ENCODE data around the gene PRPF6. TPM values are rescaled to one million over a fixed set of nuclear protein-coding genes. Genes with fewer than 3 reads are reported as not detected.
"Not testable (repeated sequence)": the region's sequence is repeated elsewhere in the genome, so short reads cannot be mapped to it uniquely, and the experiment has no call there.

The PRPF6 gene
- total RNA-seq, 1 experiment from 2014 or later, result 74.2 TPM

DNA sequence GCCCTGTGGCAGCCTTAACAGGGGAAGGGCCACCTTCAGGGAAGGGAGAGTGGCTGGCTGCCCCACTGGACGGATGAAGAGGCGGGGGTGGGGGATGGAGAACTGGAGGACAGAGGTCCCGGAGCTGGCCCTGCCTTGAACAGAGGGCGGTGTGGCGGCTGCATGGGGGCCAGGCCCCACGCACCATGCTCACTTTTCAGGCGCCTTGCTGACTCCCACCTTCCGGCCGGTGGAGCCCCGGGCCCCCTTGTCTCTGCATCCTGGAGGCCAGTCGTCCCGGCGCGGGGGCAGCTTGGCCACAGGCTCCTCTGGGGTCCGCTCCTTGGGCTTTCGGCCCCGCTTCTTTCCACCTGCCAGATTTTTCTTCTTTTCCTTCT, 21.2 kb upstream of the PRPF6 start:
- DNase-seq (ENCODE audit: low spot score), result no peak

DNA sequence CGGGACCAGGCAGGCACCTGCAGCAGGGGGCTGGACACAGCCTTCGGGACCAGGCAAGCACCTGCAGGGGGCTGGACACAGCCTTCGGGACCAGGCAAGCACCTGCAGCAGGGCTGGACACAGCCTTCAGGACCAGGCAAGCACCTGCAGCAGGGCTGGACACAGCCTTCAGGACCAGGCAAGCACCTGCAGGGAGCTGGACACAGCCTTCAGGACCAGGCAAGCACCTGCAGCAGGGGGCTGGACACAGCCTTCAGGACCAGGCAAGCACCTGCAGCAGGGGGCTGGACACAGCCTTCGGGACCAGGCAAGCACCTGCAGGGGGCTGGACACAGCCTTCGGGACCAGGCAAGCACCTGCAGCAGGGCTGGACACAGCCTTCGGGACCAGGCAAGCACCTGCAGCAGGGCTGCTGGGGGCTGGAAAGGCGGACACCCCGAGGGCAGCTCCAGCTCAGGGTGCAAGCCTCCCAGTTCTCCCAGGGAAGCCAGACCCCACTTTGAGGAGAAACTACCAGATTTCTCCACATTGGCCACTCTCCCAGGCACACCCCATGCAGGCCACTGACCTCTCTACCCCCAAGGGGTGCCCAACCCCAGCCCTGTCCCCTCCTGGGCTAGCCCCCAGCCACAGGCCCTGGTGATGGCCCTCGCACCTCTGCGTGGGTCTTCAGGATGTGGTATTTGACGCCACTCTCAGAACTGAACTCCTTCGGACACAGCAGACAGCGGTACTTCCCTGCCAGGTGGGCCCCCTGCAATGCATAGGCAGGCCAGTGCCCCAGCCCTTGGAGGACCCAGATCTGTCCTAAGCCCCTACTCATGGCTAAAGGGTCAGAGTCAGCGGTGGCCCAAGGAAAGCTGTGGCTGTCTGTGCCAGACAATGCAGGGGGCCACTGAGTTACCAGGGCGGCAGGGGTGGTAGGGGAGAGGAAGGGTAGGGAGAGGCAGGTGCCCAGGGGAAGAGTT, 20.0 kb upstream of the PRPF6 start:
- not testable (repeated sequence) for DNase-seq (ENCODE audit: low spot score)

GRCh38 chr20:63961664-63962425, 19.1 kb upstream of the PRPF6 start:
- DNase-seq (ENCODE audit: low spot score), result no peak

DNA sequence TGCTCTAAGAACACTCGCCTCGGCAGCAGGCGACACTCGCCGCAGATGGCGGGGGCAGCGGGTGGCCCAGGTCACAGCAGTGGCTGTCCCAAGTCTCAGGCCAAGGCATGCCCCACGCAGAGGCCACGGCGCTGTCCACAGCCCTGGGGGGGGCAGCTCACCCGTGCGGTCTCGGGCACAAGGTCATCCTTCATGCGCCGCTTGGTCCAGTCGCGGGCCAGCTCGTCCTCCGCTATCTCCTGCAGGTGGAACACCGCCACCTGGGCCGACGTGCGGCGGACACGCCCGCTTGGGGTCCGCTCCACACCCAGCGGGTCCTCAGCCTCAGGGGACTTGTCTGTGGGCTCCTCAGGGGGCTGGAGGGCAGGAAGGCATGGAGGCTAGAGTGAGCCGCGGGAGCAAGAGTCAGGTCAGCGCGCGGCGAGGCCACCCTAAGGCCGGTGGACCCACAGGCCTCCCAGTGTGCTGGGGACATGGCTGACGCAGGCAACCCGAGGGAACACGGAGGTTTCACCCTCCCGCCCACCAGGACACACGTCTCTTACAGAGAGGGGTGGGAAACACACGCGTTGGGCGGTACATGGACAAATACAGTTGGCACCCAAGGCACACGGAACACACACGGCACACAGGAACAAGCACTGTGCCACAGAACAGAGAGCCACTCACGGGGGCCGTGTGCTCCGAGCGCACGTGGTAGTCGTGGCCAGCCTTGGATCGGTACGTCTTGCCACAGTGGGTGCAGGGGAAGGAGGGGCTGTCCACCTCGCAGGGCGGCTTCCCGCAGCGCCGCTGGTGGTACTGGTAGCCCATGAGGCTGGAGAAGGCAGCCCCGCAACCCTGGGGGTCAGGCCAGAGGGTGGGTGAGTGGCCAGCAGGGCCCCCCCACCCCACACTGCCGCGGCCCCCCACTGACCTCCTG, 18.2 kb upstream of the PRPF6 start:
- no peak for DNase-seq (ENCODE audit: low spot score)

- no peak for DNase-seq (ENCODE audit: low spot score)
Observed at GRCh38 chr20:63963348-63963741, 17.6 kb upstream of the PRPF6 start.

- DNase-seq (ENCODE audit: low spot score), result no peak
Observed at GRCh38 chr20:63963784-63964301, 17.1 kb upstream of the PRPF6 start.

DNA sequence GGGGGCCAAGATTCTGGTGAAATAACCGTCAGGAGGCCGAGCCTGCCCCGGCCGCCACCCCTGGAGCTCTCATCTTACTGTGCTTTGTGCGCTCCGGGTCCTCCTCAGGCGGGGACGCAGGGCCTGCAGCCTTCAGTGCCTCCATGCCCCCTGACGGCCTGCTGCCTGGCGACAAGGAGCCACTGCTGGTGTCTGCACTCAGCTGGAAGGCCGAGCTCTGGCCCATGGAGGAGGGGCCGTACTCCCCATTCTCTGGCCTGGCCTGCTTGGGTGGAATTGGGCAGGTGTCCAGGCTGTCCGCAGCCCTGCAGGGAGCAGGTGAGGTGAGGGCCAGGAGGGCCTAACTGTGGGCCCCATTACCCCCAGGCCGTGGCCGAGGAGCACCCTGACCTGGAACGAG, 16.5 kb upstream of the PRPF6 start:
- DNase-seq (ENCODE audit: low spot score), result no peak

GRCh38 chr20:63966172-63966943, 14.6 kb upstream of the PRPF6 start:
- DNase-seq (ENCODE audit: low spot score), result no peak

DNA sequence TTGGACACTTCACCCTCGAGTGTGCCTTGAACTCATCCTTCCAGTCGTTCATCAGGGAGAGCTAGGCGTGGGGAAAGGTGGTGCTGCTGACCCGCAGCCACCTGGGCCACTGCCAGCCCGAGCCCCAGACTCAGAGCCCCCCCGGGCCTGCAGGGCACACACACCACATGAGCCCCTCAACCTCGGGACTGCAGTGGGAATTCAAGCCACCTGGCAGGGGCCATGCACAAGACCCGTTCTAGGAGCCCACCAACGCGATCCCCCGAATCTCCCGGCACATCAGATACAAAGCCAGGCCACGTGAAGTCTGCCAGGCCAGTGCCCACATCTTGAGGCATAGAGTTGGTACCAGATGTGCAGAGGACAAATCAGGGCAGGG, 14.0 kb upstream of the PRPF6 start:
- DNase-seq (ENCODE audit: low spot score), result no peak

DNA sequence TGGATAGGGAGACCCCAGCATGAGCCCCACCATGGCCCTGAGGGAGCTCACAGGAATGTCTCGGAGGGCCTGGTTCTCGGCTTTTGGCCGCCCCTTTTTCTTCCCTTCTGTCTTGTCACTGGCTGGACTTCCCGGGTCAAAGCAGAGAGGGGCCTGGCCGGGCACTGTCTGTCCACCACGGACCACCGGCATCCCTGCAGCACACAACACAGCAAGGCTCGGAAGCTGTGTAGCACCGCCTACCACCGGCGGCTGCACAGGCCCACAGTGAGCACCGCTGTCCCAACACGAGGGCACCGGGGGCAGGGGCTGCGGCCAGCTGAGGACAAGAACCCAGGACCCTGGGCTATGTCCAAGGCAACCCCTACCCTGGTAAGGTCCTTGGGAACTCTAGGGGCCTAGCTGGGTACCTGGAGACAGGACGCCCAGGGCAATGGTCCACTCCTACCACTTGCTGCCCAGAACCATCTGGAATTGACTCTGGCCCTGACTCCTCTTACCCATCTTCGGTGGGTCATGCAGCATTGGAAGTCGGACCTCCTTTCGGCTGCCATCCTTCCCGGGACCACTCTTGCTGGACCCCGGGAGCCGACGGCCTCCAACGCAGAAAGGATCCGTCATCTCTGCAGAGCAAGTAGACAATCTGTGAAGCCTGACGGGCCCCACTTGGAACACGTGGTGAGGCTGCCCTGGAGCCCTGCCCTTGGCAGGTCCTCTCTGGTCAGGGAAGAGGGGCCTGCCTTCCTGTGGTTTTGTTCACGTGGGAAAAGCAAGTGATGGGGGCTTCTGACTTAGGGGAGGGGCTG, 13.4 kb upstream of the PRPF6 start:
- DNase-seq (ENCODE audit: low spot score), result no peak

DNA sequence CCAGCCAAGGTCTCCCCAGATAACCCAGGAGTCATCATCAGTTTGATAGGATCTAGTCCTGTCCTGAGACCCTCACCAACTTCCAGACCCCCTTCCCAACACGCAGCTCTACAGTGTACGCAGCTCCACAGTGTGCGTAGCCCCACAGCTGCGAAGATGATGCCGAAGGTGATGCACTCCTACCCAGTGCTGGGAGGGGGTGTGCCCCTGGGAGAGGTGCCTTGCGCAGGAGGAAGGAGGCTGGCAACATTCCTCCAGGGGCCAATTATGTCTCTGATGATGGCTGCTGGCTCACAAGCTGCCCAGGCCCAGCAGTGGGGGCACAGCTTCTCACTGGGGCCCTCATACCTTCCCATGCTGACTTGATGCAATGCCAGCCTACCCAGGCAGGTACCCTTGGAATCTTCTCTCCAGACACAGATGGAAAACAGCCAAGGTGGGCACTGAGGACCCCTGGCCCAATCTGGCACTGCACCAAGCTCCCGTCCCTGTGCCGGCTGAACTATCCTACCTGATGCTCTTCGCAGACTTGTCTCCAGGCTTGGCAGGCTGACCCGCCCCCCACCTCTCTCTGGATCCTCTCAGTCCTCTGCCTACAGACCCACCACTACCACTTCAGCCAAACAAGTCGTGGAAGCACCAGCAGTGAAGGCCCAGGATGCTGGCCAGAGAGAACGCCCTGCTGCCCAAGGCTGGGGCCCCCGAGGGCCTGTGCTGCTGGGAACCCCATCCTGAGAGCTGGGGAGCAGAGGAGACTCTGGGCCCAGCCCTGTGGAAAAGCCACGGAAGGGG, 12.6 kb upstream of the PRPF6 start:
- no peak for DNase-seq (ENCODE audit: low spot score)

DNA sequence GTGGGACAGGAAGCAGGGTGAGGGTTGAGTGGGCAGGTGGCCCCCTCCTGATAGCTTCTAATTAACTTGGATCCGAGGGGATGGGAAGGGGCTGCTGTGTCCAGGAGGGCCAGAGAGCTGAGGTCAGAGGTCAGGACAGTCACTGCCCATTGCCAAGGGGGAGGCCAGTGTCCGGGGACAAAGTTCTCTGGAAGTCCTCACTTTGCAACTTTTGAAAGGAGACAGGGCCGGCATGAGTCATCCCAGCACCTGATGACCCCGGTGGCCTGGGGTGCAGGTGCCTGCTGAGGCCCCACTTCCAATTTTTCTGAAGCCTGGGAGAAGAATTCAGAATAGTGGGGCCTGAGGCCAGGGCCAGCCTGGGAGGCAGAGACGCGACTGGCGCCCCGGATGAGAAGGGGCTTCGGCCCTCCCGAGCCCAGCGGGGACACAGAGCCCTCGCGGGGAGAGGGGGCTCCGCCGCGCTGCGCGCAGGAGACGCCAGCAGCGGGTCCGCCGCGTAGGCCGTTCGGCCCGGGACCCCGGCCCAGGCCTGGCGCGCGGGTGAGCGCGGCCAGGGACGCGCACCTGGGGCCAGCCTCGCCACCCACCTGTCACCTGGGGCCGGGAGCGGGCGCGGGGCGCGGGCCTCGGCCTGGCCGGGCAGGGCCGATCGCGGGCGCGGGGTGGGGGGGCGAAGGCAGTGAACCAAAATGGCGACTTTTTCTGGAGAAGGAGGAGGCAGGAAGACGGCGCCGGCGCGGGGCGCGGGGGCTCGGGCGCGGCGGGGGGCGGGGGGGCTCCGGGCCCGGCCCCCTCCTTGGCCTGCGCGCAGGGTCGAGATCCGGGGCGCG, 11.8 kb upstream of the PRPF6 start:
- no peak for DNase-seq (ENCODE audit: low spot score)

DNA sequence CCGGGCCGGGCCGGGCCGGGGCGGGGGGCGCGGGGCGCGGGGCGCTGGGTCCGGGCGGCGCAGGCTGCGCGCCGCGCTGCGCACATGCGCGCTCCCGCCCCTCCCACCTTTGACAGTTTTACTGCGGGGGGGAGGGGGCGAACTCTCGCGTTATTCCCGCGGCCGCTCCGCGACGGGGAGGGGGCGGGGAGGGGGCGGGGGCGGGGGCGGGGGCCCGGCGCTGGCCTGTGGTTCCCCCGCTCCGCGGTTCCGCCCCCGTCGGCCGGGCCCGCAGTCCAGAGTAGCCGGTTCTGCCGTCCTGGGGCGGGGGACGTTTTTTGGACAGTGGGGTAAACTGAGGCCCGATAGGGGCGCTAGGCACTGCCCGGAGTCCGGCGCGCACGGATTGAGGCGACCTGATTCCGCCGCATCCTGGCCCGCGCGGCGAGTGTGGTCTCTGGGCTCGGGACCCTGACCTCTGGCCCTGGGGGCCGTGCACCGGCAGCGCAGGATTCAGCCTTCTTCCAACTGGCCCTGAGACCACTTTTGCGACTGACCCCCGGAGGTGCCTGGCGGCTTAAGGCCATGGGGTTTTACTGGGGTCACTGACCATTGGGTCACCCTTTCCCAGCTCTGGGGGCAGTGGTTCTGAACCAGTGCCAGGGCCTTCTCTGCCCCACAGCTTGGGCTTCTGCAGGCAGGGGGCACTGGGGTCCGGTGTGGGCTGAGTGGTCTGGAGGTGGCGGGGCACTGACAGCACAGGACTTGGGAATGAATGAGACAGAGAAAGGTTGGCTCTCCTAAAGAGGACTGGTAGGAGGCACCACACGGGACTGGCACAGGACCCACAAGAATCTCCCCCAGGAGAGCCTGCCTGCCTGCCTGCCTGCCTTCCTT, 10.9 kb upstream of the PRPF6 start, which contains the start of gene ZNF512B:
Gene ZNF512B, minus strand, starts transcription at position 93 of the 876 bp plus-strand sequence. CDS start 1,980 bp downstream, outside the sequence.
- no peak for DNase-seq (ENCODE audit: low spot score)

DNA sequence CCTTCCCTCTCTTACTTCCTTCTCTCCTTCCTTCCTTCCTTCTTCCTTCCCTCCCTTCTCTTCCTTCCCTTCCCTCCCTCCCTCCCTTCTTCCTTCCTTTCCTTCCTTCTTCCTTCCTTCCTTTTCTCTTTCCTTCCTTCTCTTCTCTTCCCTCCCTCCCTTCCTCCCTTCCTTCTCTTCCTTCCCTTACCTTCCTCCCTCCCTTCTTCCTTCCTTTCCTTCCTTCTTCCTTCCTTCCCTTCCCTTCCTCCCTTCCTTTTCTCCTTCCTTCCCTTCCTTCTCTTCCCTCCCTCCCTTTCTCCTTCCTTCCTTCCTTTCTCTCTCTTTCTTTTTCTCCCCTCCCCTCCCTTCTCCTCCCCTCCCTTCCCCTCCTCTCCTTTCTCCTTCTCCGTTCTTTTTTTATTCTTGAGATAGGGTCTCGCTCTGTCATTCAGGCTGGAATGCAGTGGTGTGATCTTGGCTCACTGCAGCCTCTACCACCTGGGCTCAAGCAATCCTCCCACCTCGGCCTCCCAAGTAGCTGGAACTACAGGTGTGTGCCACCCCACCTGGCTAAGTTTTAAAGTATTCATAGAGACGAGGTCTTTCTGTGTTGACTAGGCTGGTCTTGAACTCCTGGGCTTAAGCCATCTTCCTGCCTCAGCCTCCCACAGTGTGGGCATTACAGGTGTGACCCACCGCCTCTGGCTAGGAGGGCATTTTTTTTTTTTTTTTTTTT, 10.1 kb upstream of the PRPF6 start:
- DNase-seq (ENCODE audit: low spot score), result no peak

- not testable (repeated sequence) for DNase-seq (ENCODE audit: low spot score)
Observed at GRCh38 chr20:63971960-63972311, 9.0 kb upstream of the PRPF6 start.
